Mucosa of descending colon (tissue), 3 donors: ENCODE measurements around the gene TMEM259. TPM values are rescaled to one million over a fixed set of nuclear protein-coding genes. Genes with fewer than 3 reads are reported as not detected.

Experiments
- ATAC-seq: fragments of 200-7000 bp; cut with Tn5 transposase; one replicate; pipeline ENCODE4 v1.9.1; 2020; ENCODE audit warnings: mild to moderate bottlenecking, moderate library complexity
- DNase-seq, 3 donors: peaks; one replicate each; pipeline ENCODE4 v3.0.0-alpha.2; 2020
- H3K36me3 ChIP-seq: fragments of 200-600 bp; one replicate; pipeline ENCODE4 v1.8.0; 2021; ENCODE audit warnings: low read depth, mild to moderate bottlenecking
- H3K4me1 ChIP-seq: fragments of 200-600 bp; one replicate; pipeline ENCODE4 v1.8.0; 2021; ENCODE audit warnings: low read depth, mild to moderate bottlenecking
- H3K4me3 ChIP-seq: fragments of 200-600 bp; one replicate; pipeline ENCODE4 v1.8.0; 2021; ENCODE audit warnings: mild to moderate bottlenecking
- H3K9me3 ChIP-seq: fragments of 200-600 bp; one replicate; pipeline ENCODE4 v1.8.0; 2021; ENCODE audit warnings: mild to moderate bottlenecking
- intact Hi-C, 2 donors: fragments of 100-400 bp; cut with DNase I in 1 of 2; cut with micrococcal nuclease in 1 of 2; formaldehyde crosslinking; loops; one replicate each; pipeline versions ENCODE4 v1.11.0 to v1.11.1; 2022; cut with DNase I, micrococcal nuclease
- total RNA-seq, 3 donors: library from RNA; stranded (reverse); fragmentation: NEBNext Ultra II Directional in 2 of 3; extraction: Animal tissue kit (Norgen Biotek cat#: 25700) in 2 of 3; gene quantifications; one replicate each; pipeline versions ENCODE4 v1.2.1 to v1.2.4, GENCODE V29; 2021 to 2023
- TF ChIP-seq, protein P1 (sequence below): fragments of 200-600 bp; IDR thresholded peaks from one replicate; pipeline ENCODE4 v1.8.0; 2022; ENCODE audit warnings: antibody characterized with exemption, mild to moderate bottlenecking
- donor health status: DM: no; HTN: no; CAD: no; lungs with moderate emphysema.
- donor health status: DM: no; HTN: no; CAD: no.
- donor health status: DM: no; HTN: yes; CAD: no.

TMEM259 gene
- total RNA-seq, 3 donors from 2014 or later, result 185 to 199 (median 190) TPM

DNA sequence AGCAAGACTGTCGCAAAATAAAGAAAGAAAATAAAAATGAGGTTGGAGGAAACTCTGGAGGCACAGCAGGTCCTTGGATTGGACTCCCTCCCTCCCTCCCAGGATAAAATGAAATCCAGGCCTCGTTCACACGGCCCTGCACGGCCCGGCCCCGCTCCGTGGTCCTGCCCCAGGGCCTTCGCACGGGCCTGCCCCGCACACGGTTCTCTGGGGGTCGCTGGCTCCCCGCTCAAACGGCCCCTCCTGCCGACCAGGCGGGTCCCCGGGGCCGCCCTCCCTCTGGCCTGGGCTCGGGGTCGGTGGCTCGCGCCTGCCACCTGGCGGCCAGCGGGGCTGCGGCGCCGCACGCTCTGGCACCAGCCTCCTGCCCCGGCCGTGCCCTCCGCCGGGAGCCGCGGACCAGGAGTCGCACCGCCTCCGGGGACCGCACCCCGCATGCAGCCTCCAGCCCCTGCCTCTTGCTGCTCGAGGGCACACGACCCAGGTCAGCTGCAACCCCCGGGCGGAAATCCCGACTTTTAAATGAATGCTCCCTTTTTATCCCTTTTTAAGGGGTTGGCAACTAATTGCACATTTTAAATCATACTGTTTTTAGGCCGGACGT is 38.3 kb downstream of the TMEM259 start:
- Histone ChIP-seq H3K4me3 (no peak overlapping the region), H3K36me3 (no peaks in the 10 kb centered on the region), H3K9me3 (no peaks in the 10 kb centered on the region), H3K4me1 (peaks cover 24% of the 10 kb centered on the region)
- ATAC-seq (peak; percentile 89), DNase-seq (peak; percentile 79 to 86 (median 82))
- intact Hi-C loops, result loop anchor here (5.0 to 10.0 kb wide), 2 partner anchors 60 to 128 kb away; partner anchors contain the start of genes CFD (in 1 of the 2) and ELANE (in 1 of the 2)
- TF ChIP-seq, protein P1, sequence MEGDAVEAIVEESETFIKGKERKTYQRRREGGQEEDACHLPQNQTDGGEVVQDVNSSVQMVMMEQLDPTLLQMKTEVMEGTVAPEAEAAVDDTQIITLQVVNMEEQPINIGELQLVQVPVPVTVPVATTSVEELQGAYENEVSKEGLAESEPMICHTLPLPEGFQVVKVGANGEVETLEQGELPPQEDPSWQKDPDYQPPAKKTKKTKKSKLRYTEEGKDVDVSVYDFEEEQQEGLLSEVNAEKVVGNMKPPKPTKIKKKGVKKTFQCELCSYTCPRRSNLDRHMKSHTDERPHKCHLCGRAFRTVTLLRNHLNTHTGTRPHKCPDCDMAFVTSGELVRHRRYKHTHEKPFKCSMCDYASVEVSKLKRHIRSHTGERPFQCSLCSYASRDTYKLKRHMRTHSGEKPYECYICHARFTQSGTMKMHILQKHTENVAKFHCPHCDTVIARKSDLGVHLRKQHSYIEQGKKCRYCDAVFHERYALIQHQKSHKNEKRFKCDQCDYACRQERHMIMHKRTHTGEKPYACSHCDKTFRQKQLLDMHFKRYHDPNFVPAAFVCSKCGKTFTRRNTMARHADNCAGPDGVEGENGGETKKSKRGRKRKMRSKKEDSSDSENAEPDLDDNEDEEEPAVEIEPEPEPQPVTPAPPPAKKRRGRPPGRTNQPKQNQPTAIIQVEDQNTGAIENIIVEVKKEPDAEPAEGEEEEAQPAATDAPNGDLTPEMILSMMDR, result peak; percentile 96

DNA sequence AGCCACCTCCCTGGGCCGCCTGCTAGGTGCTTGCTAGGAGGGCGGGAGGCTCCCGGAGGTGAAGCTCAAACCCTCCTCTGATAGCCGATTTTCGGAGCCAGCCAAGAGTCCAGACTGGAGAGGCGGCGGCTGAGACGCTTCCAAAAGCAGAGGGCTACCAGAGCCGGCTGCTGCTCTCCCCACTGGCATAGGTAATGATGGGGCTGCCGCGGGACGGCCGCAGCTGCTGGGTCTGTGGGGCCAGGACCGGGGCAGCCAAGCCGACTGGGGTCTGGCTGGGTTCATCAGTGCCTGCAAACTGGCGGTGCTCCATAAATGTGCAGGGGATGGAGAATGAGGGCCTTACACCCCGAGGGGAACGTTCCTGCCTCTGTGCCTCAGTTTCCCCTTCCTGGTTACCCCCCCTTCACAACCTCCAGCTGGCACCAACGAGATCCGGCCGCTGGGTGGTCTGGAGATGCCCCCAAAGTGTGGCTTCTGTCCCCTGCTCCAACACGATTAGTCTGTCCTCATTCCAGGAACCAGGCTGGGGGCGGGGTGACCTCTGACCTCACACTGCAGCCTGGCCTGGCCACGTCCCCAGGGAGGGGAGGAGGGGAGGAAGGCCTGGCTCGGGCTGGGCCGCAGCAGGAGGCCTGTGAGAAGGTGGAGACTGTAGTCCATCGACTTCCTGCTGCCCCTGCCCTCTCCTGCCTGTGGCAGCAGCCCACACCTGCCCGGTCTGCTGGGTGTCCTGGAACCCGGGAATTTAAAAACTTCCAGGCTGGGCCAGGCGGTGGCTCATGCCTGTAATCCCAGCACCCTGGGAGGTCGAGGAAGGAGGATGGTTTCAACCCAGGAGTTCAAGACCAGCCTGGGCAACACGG is 40.6 kb downstream of the TMEM259 start:
- DNase-seq, result peak in 1 of 3 donors; percentile 55
- H3K4me1 ChIP-seq, result peaks cover 24% of the 10 kb centered on the region
- no peak overlapping the region for H3K4me3 ChIP-seq
- no peaks in the 10 kb centered on the region for H3K36me3 ChIP-seq
- no peaks in the 10 kb centered on the region for H3K9me3 ChIP-seq
- intact Hi-C loops, result loop anchor here (5.0 to 10.0 kb wide), 2 partner anchors 58 to 126 kb away; partner anchors contain the start of genes CFD (in 1 of the 2) and ELANE (in 1 of the 2)
- no peak for ATAC-seq
- TF ChIP-seq, protein P1, result no peak

- Histone ChIP-seq H3K4me3 (no peak overlapping the region), H3K4me1 (peaks cover 18% of the 10 kb centered on the region)
- intact Hi-C loops, result no loop called here
These were observed 41.6 kb downstream of the TMEM259 start for GRCh38 chr19:979318-979741.

DNA sequence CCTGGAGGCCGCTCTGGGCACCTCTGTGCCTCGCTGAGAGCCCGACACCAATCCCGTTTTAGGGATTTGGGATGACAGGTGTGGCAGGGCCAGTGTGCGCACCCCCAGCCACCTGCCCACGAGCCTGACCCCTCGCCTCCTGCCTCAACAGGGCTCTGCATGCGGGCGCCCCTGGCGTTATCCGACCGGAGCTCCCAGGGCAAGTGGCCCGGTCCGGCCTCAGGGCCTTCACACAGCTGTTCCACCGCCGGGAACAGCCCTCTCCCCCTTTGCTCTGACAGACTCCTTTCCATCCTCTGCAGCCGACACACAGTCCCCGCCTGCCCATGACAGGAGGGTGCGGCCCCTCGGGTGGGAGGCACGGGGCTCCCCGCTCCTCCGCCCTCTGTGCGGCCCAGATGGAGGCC is 43.9 kb downstream of the TMEM259 start:
- H3K36me3 ChIP-seq, result no peaks in the 10 kb centered on the region
- H3K9me3 ChIP-seq, result no peaks in the 10 kb centered on the region
- H3K4me3 ChIP-seq, result no peak overlapping the region
- intact Hi-C loops, result no loop called here
- DNase-seq, result no peak
- ATAC-seq, result no peak
- H3K4me1 ChIP-seq, result no peaks in the 10 kb centered on the region
- TF ChIP-seq, protein P1, result no peak

More at GRCh38 chr19:979318-979741, 41.6 kb downstream of the TMEM259 start:
- DNase-seq, result no peak
- TF ChIP-seq, protein P1, result no peak
- H3K9me3 ChIP-seq, result no peaks in the 10 kb centered on the region
- no peaks in the 10 kb centered on the region for H3K36me3 ChIP-seq
- ATAC-seq, result no peak

GRCh38 chr19:976476-976875 is 44.4 kb downstream of the TMEM259 start:
- H3K36me3 ChIP-seq, result no peaks in the 10 kb centered on the region
- TF ChIP-seq, protein P1, result no peak

More at GRCh38 chr19:976476-976875, 44.4 kb downstream of the TMEM259 start:
- Histone ChIP-seq H3K4me3 (no peak overlapping the region), H3K9me3 (no peaks in the 10 kb centered on the region), H3K4me1 (no peaks in the 10 kb centered on the region)
- no peak for DNase-seq
- intact Hi-C loops, result no loop called here
- no peak for ATAC-seq
